Upper lobe of right lung (tissue), 1 donor: ENCODE data around the gene SGSM2. TPM values are rescaled to one million over a fixed set of nuclear protein-coding genes. Genes with fewer than 3 reads are reported as not detected.

ENCODE experiments used
- ATAC-seq: fragments of 200-7000 bp; cut with Tn5 transposase; one replicate; pipeline ENCODE4 v1.9.1; 2020; ENCODE audit warnings: mild to moderate bottlenecking, moderate library complexity
- DNase-seq: peaks from one replicate; pipeline ENCODE4 v3.0.0-alpha.2; 2020
- H3K27ac ChIP-seq: fragments of 200-600 bp; one replicate; pipeline ENCODE4 v1.8.0; 2022
- H3K27me3 ChIP-seq: fragments of 200-600 bp; one replicate; pipeline ENCODE4 v1.8.0; 2022; ENCODE audit warnings: mild to moderate bottlenecking
- H3K36me3 ChIP-seq: fragments of 200-600 bp; one replicate; pipeline ENCODE4 v1.8.0; 2022
- H3K4me1 ChIP-seq: fragments of 200-600 bp; one replicate; pipeline ENCODE4 v1.8.0; 2022
- H3K4me3 ChIP-seq: fragments of 200-600 bp; one replicate; pipeline ENCODE4 v1.8.0; 2022; ENCODE audit warnings: mild to moderate bottlenecking
- H3K9me3 ChIP-seq: fragments of 200-600 bp; one replicate; pipeline ENCODE4 v1.8.0; 2022
- CTCF ChIP-seq: fragments of 200-600 bp; IDR thresholded peaks from one replicate; pipeline ENCODE4 v1.8.0; 2022; ENCODE audit warnings: antibody characterized with exemption
- intact Hi-C: fragments of 100-400 bp; cut with DNase I; formaldehyde crosslinking; loops from one replicate; pipeline ENCODE4 v1.11.0; 2022
- total RNA-seq: library from RNA; stranded (reverse); fragmentation: NEBNext Ultra II Directional; extraction: Animal tissue kit (Norgen Biotek cat#: 25700); gene quantifications from one replicate; pipeline ENCODE4 v1.2.1, GENCODE V29; 2021
- donor health status: DM: no; HTN: yes; CAD: no; lungs with severe emphysema.

Gene SGSM2
- total RNA-seq, 1 donor from 2014 or later = 55.0 TPM

DNA sequence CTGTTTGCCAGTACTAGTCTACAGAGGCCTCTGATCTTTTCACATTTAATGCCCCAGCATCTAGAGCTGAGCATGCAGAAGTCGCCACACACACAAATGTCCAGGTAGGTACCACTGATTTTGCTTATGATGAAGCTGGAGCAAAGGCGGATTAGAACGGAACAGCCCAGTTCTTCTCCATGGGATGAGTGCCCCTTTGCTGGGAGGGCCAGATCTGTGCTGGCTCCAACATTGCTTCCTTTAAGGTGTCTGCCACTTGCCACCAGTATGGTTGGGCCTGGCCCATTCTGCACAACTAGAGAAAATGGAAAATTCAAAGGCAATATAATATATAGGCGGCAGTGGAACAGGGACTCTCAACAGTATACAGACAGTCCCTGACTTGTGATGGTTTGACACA lies 65.7 kb downstream of the SGSM2 start:
- H3K27ac ChIP-seq = no peak overlapping the region
- ATAC-seq = no peak
- no peak for DNase-seq
- no peak for TF ChIP-seq CTCF
- H3K36me3 ChIP-seq = no peaks in the 10 kb centered on the region
- H3K9me3 ChIP-seq = no peaks in the 10 kb centered on the region
- peaks cover 48% of the 10 kb centered on the region for H3K4me1 ChIP-seq
- H3K27me3 ChIP-seq = no peaks in the 10 kb centered on the region
- intact Hi-C loops = no loop called here
- H3K4me3 ChIP-seq = no peak overlapping the region

DNA sequence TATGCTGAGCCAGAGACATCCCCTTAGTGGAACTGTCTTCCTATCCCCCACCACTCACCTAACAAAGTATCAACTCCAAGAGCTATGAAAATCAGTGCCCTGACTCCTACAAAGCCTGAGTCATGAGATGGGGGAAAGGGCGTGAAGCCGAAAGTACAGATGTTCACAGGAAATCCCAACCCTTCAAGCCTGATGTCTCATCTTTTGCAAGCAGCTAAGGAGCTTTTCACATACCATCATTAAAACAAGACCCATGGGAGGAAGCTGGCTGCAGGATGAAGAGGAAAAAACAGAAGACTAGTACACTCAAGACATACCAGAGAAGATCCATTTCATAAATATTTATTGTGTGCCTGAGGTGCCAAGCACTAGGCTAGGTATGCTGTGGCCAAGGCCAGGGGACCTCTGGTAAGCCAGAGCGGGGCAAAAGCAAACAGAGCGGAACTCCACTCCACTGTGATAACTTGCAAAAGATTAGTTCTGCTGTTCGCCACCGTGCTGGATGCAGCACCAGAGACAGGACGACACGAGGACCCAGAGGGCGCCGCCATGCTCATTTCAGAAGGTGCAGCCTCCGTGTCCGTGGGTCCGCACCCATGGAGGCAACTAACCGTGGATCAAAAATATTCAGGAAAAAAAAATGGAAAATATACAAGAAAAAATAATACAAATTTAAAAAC lies 68.1 kb downstream of the SGSM2 start:
- no peaks in the 10 kb centered on the region for H3K27me3 ChIP-seq
- TF ChIP-seq CTCF = no peak
- H3K27ac ChIP-seq = peak overlapping the region; percentile 26
- no peak overlapping the region for H3K4me3 ChIP-seq
- intact Hi-C loops = no loop called here
- peaks cover 41% of the 10 kb centered on the region for H3K4me1 ChIP-seq
- H3K9me3 ChIP-seq = no peaks in the 10 kb centered on the region
- no peak for DNase-seq
- H3K36me3 ChIP-seq = no peaks in the 10 kb centered on the region
- ATAC-seq = no peak

- no peak for DNase-seq
- H3K4me1 ChIP-seq = peaks cover 41% of the 10 kb centered on the region
Observed at GRCh38 chr17:2406271-2406902, 69.1 kb downstream of the SGSM2 start.

DNA sequence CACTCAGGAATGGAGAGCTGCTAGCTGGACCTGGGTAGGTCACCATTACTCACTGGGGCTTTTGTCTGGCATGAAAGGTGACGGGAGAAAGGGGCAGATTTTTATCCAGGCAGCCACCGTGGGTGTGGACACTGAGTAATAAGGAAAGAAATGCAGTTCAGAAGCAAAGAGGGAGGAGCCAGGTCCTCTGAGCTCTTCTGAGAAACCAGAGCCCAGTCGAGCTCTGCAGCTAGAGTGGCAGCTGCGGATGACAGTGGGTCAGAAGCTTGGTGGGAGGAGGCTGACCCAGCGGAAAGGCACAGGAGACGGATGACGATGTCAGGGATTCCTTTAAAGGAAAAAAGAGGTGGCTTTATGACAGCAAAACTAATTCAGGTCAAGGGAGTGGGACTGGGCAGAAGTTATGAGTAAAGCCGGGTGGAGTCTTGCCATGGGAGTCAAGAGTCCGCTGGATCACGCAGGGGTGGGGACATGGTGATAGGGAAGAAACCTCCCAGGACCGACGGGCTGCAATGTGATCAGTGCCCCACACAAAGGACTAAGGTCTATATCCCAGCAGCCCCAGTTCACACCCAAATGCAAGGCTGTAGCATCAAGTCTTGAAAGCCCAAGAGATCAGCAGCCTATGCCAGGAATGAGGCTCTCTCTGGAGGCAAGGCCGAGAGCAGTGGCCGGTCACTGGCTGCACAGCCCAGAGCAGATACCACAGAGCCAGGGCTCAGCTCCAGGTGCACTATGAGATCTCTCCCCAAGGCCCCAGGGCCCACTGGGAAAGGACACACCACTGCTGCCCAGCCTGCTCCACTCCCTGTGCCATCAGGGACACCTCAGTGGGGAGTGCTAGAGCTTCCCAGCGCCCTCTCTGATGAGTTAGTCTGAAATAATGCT lies 69.8 kb downstream of the SGSM2 start:
- no peak for DNase-seq
- TF ChIP-seq CTCF = no peak

More at GRCh38 chr17:2406271-2406902, 69.1 kb downstream of the SGSM2 start:
- H3K36me3 ChIP-seq = no peaks in the 10 kb centered on the region
- H3K27ac ChIP-seq = peak overlapping the region; percentile 55
- no peak overlapping the region for H3K4me3 ChIP-seq
- H3K27me3 ChIP-seq = no peaks in the 10 kb centered on the region
- intact Hi-C loops = no loop called here
- no peak for ATAC-seq
- TF ChIP-seq CTCF = no peak
- H3K9me3 ChIP-seq = no peaks in the 10 kb centered on the region

DNA sequence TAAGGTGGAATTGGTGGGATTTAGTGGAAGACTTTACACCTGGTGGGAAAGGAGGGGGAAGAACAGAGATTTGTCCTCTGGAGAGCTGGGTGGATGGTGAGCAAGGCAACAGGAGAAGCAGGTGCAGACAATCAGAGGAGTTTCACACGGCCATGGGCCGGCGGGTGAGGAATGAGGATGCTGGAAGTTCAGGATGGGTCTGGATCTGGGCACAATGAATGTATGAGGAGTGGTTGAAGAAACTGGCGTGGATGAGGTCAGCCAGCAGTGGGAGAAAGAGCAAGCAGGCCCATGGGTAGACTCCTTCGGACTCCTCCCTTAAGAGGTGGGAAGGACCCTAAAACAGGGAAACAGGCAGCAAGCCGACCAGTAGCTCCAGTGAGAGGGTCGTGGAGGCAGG lies 73.7 kb downstream of the SGSM2 start:
- intact Hi-C loops = no loop called here

More for the DNA sequence above, 69.8 kb downstream of the SGSM2 start:
- no peak overlapping the region for H3K4me3 ChIP-seq
- intact Hi-C loops = no loop called here
- H3K27ac ChIP-seq = peak overlapping the region; percentile 55
- no peaks in the 10 kb centered on the region for H3K9me3 ChIP-seq
- no peaks in the 10 kb centered on the region for H3K27me3 ChIP-seq
- peak; percentile 61 for ATAC-seq
- peaks cover 41% of the 10 kb centered on the region for H3K4me1 ChIP-seq
- no peaks in the 10 kb centered on the region for H3K36me3 ChIP-seq

More for the DNA sequence above, 73.7 kb downstream of the SGSM2 start:
- H3K27ac ChIP-seq = no peak overlapping the region
- no peaks in the 10 kb centered on the region for H3K9me3 ChIP-seq
- ATAC-seq (no peak), DNase-seq (no peak)
- peaks cover 18% of the 10 kb centered on the region for H3K4me1 ChIP-seq
- no peak for TF ChIP-seq CTCF
- H3K4me3 ChIP-seq = no peak overlapping the region
- H3K36me3 ChIP-seq = peaks cover 15% of the 10 kb centered on the region
- H3K27me3 ChIP-seq = no peaks in the 10 kb centered on the region
